ENCODE data around the gene CDK5RAP1. TPM values are rescaled to one million over a fixed set of nuclear protein-coding genes. Genes with fewer than 3 reads are reported as not detected.

The CDK5RAP1 gene
- total RNA-seq, 1 donor from 2014 or later: 50.5 TPM

DNA sequence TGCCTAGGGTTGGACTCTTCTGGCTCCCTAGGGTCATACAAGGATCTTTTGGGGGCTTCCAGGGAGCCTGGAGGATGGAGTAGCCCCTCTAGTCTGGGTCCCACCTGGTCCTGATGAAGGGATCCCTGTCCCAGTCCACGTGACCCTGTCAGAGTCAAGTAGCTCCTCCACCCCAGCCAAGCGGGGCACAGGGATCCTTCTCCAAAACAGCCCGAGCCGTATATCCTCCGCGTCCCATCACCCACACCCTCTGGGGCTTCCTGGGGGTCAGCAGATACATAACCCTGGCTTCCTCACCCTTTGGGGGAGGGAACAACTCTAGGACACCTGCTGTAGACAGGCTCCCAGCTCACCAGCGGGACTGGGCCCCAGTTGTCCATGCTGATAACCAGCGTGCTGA, 90.3 kb downstream of the CDK5RAP1 start:
- CTCF ChIA-PET: no interaction called here
- Mint-ChIP-seq H3K36me3 (ENCODE audit: low read depth) (no peaks in the 10 kb centered on the region), H3K4me1 (no peaks in the 10 kb centered on the region), H3K27ac (no peak overlapping the region), H3K27me3 (no peaks in the 10 kb centered on the region), H3K9me3 (no peaks in the 10 kb centered on the region), H3K4me3 (no peak overlapping the region)
- intact Hi-C loops (cut with micrococcal nuclease): no loop called here
- POLR2A ChIA-PET: no interaction called here
- TF ChIP-seq, protein P1, sequence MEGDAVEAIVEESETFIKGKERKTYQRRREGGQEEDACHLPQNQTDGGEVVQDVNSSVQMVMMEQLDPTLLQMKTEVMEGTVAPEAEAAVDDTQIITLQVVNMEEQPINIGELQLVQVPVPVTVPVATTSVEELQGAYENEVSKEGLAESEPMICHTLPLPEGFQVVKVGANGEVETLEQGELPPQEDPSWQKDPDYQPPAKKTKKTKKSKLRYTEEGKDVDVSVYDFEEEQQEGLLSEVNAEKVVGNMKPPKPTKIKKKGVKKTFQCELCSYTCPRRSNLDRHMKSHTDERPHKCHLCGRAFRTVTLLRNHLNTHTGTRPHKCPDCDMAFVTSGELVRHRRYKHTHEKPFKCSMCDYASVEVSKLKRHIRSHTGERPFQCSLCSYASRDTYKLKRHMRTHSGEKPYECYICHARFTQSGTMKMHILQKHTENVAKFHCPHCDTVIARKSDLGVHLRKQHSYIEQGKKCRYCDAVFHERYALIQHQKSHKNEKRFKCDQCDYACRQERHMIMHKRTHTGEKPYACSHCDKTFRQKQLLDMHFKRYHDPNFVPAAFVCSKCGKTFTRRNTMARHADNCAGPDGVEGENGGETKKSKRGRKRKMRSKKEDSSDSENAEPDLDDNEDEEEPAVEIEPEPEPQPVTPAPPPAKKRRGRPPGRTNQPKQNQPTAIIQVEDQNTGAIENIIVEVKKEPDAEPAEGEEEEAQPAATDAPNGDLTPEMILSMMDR (IDR thresholded peaks at IDR 0.05): no peak
- no peak for DNase-seq
- no peak for ATAC-seq (ENCODE audit: low read depth)

GRCh38 chr20:33310327-33310899, 90.9 kb downstream of the CDK5RAP1 start:
- Mint-ChIP-seq H3K4me1 (no peaks in the 10 kb centered on the region), H3K9me3 (no peaks in the 10 kb centered on the region), H3K27me3 (no peaks in the 10 kb centered on the region), H3K36me3 (ENCODE audit: low read depth) (no peaks in the 10 kb centered on the region), H3K4me3 (no peak overlapping the region), H3K27ac (no peak overlapping the region)
- intact Hi-C loops (cut with micrococcal nuclease): no loop called here
- ATAC-seq (ENCODE audit: low read depth) (no peak), DNase-seq (no peak)
- TF ChIP-seq, protein P1 (IDR thresholded peaks at IDR 0.05): no peak
- POLR2A ChIA-PET: no interaction called here
- CTCF ChIA-PET: no interaction called here

- CTCF ChIA-PET: no interaction called here
- H3K9me3 Mint-ChIP-seq: no peaks in the 10 kb centered on the region
- DNase-seq (no peak), ATAC-seq (ENCODE audit: low read depth) (no peak)
- H3K27me3 Mint-ChIP-seq: no peaks in the 10 kb centered on the region
- intact Hi-C loops (cut with micrococcal nuclease): no loop called here
- POLR2A ChIA-PET: no interaction called here
- H3K27ac Mint-ChIP-seq: no peak overlapping the region
- no peaks in the 10 kb centered on the region for H3K4me1 Mint-ChIP-seq
- no peak overlapping the region for H3K4me3 Mint-ChIP-seq
- H3K36me3 Mint-ChIP-seq (ENCODE audit: low read depth): no peaks in the 10 kb centered on the region
- TF ChIP-seq, protein P1 (IDR thresholded peaks at IDR 0.05): no peak
These were observed 91.7 kb downstream of the CDK5RAP1 start for GRCh38 chr20:33309631-33310030.

Other genes with a start within 250 kb of the CDK5RAP1 start
- gene BPIFA2, start 233.4 kb downstream of the CDK5RAP1 start, total RNA-seq: not detected in 2 replicates
- gene BPIFA3, start 184.2 kb downstream of the CDK5RAP1 start, total RNA-seq: not detected in 2 replicates
- not detected in 2 replicates for gene BPIFA1, start 165.5 kb downstream of the CDK5RAP1 start, total RNA-seq
- not detected in 2 replicates for gene BPIFB1, start 118.3 kb downstream of the CDK5RAP1 start, total RNA-seq
- 1.7 and 2.0 TPM in 2 replicates for gene SNTA1, start 42.2 kb upstream of the CDK5RAP1 start, total RNA-seq
- gene CBFA2T2, start 88.6 kb upstream of the CDK5RAP1 start, total RNA-seq: 13.9 and 15.8 TPM in 2 replicates

Measured in activated B cell treated with CpG ODN at 0.5 μM for 24 hours (primary cell).